GM11168 (cell line): ENCODE data around the gene YPEL3.

Source experiments
- in situ Hi-C: fragments of 300-500 bp; cut with MboI; formaldehyde crosslinking; loops from one replicate; pipeline ENCODE4 v1.12.0; 2022; ENCODE audit warnings: low sequenced_read_pairs; ENCODE audit not compliant: unreplicated experiment

YPEL3 gene

DNA sequence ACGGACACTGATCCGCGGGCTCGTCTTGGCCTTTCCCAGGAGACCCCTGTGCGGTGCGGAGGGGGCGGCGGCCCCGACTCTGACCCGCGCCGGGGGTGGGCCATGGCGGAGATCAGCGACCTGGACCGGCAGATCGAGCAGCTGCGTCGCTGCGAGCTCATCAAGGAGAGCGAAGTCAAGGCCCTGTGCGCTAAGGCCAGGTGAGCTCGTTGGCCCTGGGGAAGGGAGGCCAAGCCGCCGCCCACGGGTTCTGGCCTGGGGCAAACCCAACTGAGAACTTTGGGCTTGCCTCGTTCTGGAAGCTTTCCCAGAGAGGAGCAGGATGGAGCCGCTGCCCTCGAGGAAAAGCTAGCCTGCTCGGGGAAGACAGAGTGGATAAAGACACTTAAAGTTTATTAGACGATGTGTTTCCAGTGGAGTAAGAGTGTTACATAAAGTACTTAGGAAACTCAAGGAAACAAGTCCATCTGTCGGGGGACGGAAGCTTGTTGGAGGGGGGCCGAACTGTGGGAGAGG is 19.7 kb downstream of the YPEL3 start:
- in situ Hi-C loops, result no loop called here

DNA sequence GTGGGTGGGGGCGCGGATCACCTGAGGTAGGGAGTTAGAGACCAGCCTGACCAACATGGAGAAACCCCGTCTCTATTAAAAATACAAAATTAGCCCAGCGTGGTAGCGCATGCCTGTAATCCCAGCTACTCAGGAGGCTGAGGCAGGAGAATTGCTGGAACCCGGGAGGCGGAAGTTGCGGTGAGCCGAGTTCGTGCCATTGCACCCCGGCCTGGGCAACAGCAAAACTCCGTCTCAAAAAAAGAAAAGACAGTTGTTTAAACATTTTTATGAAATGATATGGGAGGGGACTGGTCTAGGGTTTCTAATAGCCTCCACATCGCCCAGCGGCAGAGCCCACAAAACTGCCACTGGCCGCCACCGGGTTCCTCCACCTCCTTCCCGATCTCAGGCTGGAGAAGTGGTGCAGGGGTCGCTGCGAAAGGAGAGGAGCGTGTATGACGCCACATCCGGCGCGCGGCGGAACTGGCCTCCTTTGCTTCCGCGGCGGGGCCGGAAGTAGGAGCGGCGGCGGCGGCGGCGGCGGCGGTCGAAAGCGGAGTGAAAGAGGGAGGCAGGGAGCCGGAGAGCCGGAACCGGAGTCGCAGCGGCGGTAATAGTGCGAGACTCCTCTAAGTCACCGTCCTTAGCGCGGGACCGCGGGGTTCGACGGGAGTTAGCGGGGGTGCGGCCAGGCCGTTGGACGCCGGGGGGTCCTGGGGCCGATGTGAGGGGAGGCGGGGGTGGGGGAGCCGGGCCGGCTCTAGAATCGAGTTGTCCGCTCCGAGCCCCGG is 20.3 kb downstream of the YPEL3 start, which contains the start of gene PPP4C:
TSS of gene PPP4C (plus strand) at position 492 of the 773 bp plus-strand sequence. CDS start 384 bp downstream, outside the sequence.
- in situ Hi-C loops, result no loop called here

DNA sequence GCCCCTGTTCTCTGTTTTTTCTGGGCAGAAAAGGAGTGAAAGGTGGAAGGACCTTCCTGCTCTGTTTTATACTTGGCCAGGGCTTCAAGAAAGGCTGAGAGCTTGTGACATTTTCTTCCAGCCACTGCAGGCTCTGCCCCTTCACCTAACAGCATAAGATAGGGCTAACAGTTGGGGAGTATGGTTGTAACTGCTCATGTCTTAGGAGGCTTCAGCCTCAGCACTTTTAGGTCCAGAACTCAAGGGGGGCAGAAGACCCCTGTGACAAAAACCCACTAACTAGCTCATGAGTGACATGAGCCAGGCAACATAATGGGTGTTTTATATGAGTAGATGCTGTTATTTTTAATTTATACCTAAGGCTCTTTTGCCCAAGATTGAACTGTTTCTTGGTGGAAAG is 25.5 kb downstream of the YPEL3 start:
- in situ Hi-C loops, result no loop called here

DNA sequence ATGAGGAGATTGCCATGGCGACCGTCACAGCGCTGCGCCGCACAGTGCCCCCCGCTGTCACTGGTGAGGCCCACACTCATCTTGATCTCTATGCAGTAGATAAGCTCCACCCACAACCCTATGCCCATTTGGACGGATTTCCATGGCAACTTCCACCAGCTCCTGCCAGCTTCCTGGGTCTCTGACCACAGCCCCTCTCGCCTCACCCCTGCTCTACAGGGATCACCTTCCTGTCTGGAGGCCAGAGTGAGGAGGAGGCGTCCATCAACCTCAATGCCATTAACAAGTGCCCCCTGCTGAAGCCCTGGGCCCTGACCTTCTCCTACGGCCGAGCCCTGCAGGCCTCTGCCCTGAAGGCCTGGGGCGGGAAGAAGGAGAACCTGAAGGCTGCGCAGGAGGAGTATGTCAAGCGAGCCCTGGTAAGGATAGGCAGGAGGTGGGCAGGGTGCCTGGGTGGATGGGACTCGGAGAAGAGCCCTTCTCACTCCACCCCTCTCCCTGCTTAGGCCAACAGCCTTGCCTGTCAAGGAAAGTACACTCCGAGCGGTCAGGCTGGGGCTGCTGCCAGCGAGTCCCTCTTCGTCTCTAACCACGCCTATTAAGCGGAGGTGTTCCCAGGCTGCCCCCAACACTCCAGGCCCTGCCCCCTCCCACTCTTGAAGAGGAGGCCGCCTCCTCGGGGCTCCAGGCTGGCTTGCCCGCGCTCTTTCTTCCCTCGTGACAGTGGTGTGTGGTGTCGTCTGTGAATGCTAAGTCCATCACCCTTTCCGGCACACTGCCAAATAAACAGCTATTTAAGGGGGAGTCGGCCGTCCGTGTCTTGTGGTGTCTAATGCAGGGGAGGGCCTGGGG is 26.2 kb downstream of the YPEL3 start:
- in situ Hi-C loops, result no loop called here

DNA sequence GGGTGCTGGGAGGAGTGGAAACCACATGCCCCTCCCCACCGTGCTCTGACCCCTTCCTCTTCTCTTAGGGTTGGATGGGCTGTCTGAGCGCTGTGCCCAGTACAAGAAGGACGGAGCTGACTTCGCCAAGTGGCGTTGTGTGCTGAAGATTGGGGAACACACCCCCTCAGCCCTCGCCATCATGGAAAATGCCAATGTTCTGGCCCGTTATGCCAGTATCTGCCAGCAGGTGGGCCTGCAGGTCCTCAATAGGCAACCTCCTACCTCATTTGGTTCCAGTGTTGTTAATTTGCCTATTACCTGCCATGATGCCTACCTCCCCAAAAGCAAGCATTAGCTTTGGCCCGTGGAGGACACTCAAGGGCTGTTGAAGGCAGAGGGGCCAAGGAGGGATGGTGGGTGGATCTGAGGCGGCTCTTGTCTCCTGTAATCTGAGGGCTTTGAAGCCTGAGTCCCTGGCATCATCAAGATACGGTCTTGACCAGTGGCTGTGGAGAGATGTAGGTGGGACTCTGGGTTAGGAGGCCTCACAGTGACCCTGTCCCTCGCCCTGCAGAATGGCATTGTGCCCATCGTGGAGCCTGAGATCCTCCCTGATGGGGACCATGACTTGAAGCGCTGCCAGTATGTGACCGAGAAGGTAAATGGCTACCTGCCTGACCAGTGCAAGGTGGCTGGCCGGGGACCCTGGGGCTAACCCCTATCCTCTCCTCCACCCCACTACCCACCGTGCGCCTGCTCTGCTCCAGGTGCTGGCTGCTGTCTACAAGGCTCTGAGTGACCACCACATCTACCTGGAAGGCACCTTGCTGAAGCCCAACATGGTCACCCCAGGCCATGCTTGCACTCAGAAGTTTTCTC is 27.0 kb downstream of the YPEL3 start:
- in situ Hi-C loops, result no loop called here

DNA sequence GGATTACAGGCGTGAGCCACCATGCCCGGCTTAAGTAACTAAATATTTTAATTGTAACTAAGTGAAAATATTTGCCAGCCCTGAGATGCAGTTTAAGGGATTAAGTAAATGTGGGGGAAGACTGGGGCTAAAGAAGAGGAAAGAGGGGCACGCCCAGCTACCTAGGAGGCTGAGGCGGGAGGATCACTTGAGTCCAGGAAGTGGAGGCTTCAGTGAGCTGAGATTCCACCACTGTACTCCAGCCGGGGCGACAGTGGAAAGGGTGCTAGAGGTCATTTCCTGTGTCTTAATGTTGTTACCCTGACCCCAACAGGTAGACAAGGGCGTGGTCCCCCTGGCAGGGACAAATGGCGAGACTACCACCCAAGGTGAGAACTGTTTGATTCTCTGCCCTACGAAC is 27.7 kb downstream of the YPEL3 start:
- in situ Hi-C loops, result no loop called here

DNA sequence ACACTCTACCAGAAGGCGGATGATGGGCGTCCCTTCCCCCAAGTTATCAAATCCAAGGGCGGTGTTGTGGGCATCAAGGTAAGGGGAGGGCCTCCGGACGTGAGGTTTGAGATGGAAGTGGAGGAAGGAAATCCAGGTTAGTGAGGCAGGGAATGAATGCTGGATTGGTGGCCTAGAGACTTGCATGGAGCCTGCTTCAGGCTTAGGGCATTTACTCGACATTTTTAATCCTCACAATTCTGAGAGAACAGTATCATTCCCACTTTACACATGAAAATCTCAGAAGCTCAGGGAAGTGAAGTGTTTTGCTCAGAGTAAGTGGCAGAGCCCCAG is 28.5 kb downstream of the YPEL3 start:
- in situ Hi-C loops, result no loop called here

DNA sequence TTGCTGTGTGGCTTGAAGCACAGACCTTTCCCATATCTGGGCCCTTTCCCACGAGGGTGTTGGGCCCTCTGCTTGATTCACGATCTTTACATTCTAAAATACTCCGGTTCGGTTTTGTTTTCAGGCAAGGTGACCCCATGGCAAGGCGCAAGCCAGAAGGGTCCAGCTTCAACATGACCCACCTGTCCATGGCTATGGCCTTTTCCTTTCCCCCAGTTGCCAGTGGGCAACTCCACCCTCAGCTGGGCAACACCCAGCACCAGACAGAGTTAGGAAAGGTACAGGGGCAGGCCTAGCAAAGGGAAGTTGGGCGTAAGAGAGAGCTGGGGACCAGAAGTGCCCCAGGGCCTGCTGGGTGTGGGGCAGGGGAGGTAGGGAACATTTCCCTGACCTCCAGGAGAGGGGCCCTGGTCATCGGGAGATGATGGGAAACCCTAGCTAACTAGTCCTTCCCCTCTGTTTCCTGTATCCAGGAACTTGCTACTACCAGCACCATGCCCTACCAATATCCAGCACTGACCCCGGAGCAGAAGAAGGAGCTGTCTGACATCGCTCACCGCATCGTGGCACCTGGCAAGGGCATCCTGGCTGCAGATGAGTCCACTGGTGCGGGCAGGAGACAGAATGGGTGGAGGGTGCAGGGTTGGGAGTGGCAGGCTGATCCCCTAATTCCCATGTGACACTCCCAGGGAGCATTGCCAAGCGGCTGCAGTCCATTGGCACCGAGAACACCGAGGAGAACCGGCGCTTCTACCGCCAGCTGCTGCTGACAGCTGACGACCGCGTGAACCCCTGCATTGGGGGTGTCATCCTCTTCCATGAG is 29.0 kb downstream of the YPEL3 start:
- in situ Hi-C loops, result no loop called here

DNA sequence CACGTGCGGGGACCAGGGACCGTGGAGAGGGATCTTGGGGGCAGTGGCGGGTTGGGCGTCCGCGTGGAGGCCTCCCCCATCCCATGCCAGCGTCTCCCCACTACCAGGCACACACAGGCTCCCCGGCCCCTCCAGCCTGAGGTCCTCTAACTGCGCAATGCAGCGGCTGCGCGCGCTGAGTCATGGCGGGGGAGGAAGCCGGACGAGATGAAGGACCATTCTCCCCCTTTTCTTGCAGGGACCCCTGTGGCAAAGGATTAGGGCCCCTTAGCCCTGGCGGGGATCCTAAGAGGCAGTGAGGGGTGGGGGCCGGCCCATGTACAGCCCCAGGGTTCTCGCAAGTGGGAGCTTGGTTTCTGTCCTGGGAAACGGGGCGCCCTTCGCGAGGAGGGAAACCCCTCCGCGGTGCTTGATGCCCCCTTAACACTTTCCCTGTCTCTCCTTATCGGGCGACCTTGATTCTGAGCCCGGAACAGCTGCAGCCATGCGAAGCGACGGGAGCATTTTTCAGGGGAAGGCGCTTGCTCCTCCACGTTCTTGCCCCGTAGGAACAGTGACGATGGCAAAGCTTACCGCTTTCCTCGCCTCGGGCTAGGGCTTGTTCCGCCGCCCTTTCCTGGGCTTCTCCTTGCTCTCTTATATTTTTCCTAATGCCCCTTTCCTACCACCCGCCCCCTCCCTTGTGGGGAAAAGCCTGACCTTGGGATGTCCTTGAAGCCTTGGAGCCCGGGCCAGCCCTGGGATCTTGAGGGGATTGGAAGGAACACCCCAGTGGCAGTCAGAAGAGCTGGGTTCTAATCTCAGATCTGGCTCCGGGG is 29.9 kb downstream of the YPEL3 start:
- in situ Hi-C loops, result no loop called here

DNA sequence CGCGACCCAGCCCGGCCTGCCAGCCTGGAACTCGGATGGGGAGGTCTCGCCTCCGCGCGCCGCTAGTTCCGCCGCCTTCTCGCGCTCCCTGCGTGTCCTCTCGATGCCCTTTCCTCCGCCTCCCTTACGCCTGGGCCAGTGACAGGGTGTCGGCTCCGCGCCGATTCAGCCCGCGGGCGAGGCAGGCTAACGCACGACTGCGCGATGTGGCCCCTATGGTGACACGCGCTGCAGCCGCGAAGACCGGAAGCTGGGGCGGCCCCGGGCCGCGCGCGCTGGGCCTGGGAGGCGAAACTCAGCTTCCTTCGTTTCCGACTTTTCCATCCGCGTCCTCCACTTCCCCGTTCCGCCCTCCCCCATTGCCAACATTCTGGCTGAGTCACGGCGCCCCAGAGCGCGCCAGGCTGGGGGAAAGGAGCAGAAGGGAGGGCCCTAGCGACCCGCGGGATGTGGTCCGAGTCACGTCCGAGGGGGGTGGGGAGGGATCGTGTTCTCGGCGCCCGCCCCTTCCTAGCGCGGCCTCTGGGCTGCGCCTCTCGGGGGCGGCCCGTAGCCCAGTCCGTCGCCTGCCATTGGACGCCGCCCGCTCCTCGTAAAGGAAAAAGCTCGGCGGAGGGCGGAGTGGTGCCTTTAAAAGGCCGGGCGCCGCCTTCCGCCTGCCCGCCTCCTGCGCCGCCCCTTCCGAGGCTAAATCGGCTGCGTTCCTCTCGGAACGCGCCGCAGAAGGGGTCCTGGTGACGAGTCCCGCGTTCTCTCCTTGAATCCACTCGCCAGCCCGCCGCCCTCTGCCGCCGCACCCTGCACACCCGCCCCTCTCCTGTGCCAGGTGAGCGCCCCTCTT is 30.7 kb downstream of the YPEL3 start, which contains the start of gene ALDOA:
TSS of gene ALDOA (plus strand) at position 659 of the 841 bp plus-strand sequence. CDS start 1,138 bp downstream, outside the sequence.
- in situ Hi-C loops, result no loop called here

DNA sequence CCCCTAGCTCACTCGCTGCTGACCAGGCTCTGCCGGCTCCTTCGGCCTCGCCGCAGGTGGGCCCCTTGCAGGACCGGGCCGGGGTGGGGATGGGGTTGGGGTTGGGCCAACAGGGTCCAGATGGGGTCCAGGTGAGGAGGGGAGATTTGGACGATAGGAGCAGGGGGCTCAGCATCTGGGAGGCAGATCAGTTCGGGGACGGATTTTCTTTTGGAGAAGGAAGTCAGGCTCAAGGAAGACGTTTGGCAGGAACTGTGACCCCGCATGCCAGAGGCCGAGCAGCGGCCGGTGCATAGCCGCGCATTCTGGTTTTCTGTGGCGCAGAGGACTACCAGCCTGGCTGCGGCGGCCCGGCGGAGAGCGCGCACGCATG is 31.3 kb downstream of the YPEL3 start:
- in situ Hi-C loops, result no loop called here

DNA sequence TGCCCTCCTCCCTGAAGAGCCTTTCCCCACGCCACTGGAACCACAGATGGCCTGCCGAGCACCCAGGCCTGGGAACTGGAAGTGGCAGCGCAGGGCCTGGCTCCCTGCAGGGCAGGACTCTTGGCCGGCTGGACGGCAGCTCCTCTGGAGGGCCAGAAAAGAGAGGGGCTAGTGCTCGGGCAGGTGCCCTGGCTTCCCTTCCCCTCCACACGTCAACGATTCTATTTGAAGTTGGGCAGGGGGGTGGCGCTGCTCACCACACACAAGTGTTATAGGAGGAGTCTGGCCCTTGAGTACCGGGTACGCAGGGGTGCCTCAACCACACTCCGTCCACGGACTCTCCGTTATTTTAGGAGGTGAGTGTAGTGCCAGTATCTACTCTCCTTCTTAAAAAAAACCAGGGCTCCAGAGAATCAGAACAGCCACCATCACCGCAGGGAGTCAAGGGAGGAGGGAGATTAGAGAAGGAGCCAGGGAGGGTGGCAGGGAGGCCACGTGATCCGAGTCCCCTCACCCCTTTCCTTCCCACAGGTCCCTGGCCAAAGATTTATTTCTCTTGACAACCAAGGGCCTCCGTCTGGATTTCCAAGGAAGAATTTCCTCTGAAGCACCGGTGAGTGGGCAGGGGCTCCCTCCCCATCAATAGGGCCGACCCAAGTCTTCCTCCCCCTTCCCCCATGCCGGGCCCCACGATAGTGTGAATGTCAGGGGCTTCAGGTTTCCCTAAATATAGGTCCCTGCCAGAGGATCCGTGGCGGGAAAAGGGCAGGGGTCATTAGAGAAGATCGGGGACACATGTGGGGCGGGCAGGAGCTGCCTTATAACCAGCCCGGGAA is 31.9 kb downstream of the YPEL3 start:
- in situ Hi-C loops, result no loop called here

DNA sequence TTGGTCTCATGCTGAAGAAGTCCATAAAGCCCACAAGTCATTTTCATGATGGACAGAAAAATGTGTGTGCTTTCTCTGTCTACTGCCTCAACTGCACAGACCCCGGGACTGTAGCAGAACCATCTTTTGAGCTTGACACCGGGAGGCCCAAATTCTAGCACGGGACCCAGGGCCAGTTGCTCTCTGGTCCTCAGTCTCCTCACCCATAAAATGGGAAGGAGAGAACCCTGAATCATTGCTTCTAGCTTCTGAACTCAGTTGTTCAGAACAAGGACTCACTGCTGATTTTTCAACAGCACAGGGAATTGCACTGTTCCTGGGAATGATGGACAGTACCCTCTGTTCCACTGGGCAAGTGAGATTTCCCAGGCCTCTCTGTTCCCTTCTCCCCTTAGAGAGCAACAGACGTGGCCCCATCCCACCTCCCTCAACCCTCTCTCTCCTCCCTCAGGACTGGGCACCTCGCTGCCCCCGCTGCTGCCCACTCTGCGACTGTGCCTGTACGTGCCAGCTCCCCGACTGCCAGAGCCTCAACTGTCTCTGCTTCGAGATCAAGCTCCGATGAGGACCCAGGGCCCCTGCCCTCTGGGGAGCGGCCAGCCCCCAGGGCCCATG is 32.6 kb downstream of the YPEL3 start:
- in situ Hi-C loops, result no loop called here

DNA sequence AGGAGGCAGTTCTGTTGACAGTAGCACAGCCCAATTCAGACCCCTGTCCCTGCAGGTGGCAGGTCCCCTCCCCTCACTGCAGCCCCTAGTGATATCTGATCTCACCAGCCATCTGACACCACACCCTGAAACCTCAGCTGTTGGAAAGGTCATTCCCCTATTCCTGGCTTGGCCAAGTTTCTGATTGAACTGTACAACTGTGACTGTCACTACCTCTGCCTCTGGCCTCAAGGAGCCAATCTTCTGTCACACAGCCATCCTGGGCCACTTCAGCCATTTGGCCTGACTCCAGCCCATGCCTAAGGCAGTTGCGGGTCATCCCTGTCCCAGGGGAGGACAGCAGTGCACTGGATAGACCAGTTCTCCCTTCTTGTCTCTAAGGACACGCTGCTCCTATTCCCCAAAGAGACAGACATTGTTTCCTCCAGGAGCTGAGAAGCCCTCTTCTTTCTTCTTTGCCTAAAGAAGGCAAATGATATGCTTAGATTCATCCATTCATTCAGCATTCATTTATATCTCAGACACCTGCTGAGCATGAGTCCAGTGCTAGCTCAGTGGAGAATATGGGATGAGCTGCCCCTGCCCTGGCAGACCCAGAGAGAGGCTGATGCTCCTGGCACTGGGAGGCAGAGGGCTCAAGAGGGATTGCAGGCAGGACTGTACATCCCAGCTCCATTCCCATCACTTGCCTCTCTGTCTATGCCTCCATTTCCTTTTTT is 35.0 kb downstream of the YPEL3 start:
- in situ Hi-C loops, result no loop called here

DNA sequence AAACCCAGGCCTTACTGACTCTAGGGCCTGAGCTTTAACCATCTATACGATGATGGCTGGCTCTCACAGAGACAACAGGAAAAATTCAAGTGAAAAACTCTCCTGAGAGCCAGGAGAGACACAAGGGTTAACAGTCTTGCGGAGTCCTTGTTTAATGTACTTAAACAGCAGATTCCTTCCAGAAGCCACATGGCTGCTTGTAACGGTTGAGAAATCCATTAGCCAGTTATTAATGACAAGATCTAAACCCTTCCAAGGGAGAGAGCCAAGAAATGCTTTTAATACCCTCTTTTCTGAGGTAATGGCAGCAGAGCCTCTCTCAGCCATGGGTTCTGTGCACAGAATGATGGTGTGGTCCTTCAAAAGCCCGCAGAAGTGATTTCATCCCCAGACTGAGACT is 35.7 kb downstream of the YPEL3 start:
- in situ Hi-C loops, result no loop called here

DNA sequence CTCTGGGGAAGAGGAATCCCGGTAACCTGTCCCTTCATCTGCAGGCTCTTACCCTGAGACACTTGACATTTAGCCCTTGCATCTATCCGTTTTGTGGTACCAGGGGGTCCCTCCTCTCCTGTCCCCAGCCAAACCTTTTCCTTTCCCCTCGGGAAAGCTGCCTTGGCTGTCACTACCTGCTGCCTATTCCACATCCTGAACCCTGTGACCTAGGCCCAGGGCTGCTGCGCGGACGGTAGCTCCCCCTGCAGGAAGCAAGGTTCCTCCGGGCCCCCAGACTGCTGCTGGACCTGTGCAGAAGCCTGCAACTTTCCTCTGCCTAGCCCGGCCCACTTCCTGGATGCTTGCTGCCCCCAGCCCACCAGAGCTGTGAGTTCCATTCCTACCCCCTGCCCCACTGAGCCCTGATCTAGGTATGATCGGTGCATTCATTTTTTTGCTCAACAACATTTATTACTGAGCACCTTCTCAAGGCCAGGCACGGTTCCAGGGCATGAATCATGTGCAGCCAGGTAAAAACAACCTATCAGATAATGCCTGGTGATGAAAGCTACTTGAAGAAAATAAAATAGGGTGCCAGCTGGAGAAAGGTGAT is 41.0 kb downstream of the YPEL3 start:
- in situ Hi-C loops, result no loop called here
